Measurements from ENCODE around the gene TTC21B. TPM values are rescaled to one million over a fixed set of nuclear protein-coding genes. Genes with fewer than 3 reads are reported as not detected.
"Not testable (repeated sequence)": the region's sequence is repeated elsewhere in the genome, so short reads cannot be mapped to it uniquely, and the experiment has no call there.

The TTC21B gene
- total RNA-seq, 1 donor from 2014 or later, result 21.7 TPM

GRCh38 chr2:165871025-165871424, 82.6 kb downstream of the TTC21B start:
- Histone ChIP-seq H3K36me3 (peaks cover 4% of the 10 kb centered on the region), H3K4me1 (no peaks in the 10 kb centered on the region), H3K27ac (no peak overlapping the region), H3K9me3 (no peaks in the 10 kb centered on the region), H3K4me3 (no peak overlapping the region), H3K27me3 (no peaks in the 10 kb centered on the region)
- no peak for ATAC-seq
- no peak for DNase-seq
- no peak for TF ChIP-seq CTCF (IDR thresholded peaks at IDR 0.05)
- intact Hi-C loops (cut with DNase I), result no loop called here

- Histone ChIP-seq H3K4me1 (no peaks in the 10 kb centered on the region), H3K27ac (no peak overlapping the region), H3K27me3 (no peaks in the 10 kb centered on the region), H3K9me3 (no peaks in the 10 kb centered on the region), H3K4me3 (no peak overlapping the region), H3K36me3 (peaks cover 4% of the 10 kb centered on the region)
- intact Hi-C loops (cut with DNase I), result no loop called here
- TF ChIP-seq CTCF (IDR thresholded peaks at IDR 0.05), result no peak
- DNase-seq (no peak), ATAC-seq (no peak)
Measured at GRCh38 chr2:165870346-165870745, 83.2 kb downstream of the TTC21B start.

GRCh38 chr2:165868211-165868610, 85.4 kb downstream of the TTC21B start:
- no peaks in the 10 kb centered on the region for H3K27me3 ChIP-seq
- no peaks in the 10 kb centered on the region for H3K4me1 ChIP-seq
- no peak for TF ChIP-seq CTCF (IDR thresholded peaks at IDR 0.05)
- ATAC-seq (no peak), DNase-seq (no peak)
- no peak overlapping the region for H3K27ac ChIP-seq
- no peak overlapping the region for H3K4me3 ChIP-seq
- no peaks in the 10 kb centered on the region for H3K9me3 ChIP-seq
- H3K36me3 ChIP-seq, result peaks cover 4% of the 10 kb centered on the region
- intact Hi-C loops (cut with DNase I), result no loop called here

GRCh38 chr2:165864296-165864695, 89.3 kb downstream of the TTC21B start:
- H3K9me3 ChIP-seq, result no peaks in the 10 kb centered on the region
- DNase-seq, result no peak
- TF ChIP-seq CTCF (IDR thresholded peaks at IDR 0.05), result no peak
- intact Hi-C loops (cut with DNase I), result no loop called here
- H3K36me3 ChIP-seq, result no peaks in the 10 kb centered on the region
- H3K4me3 ChIP-seq, result no peak overlapping the region
- no peak for ATAC-seq
- H3K4me1 ChIP-seq, result no peaks in the 10 kb centered on the region
- H3K27ac ChIP-seq, result no peak overlapping the region
- H3K27me3 ChIP-seq, result no peaks in the 10 kb centered on the region

- ATAC-seq (no peak), DNase-seq (no peak)
- Histone ChIP-seq H3K36me3 (no peaks in the 10 kb centered on the region), H3K27me3 (no peaks in the 10 kb centered on the region), H3K9me3 (no peaks in the 10 kb centered on the region), H3K27ac (no peak overlapping the region), H3K4me3 (no peak overlapping the region), H3K4me1 (no peaks in the 10 kb centered on the region)
- TF ChIP-seq CTCF (IDR thresholded peaks at IDR 0.05), result no peak
- intact Hi-C loops (cut with DNase I), result no loop called here
Measured at GRCh38 chr2:165863810-165864261, 89.7 kb downstream of the TTC21B start.

GRCh38 chr2:165861083-165861482, 92.5 kb downstream of the TTC21B start:
- H3K4me1 ChIP-seq; ATAC-seq; H3K27ac ChIP-seq; intact Hi-C loops (cut with DNase I); H3K4me3 ChIP-seq; H3K27me3 ChIP-seq; H3K36me3 ChIP-seq; H3K9me3 ChIP-seq; DNase-seq: not testable (repeated sequence)

GRCh38 chr2:165859723-165860122, 93.9 kb downstream of the TTC21B start:
- DNase-seq; H3K27ac ChIP-seq; H3K36me3 ChIP-seq; H3K4me3 ChIP-seq; intact Hi-C loops (cut with DNase I); H3K9me3 ChIP-seq; ATAC-seq; H3K4me1 ChIP-seq; H3K27me3 ChIP-seq: not testable (repeated sequence)
